Ovary (tissue), 3 donors: Measurements from ENCODE around the gene ITPRIPL2.

Experiments used
- EP300 ChIP-seq: sonication (generic); formaldehyde crosslinking; IDR thresholded peaks from one replicate; pipeline ENCODE4 v1.6.1; 2017; ENCODE audit warnings: antibody characterized with exemption
- POLR2A ChIP-seq: fragments of 450-650 bp; IDR thresholded peaks from one replicate; pipeline ENCODE4 v1.6.1; 2017; ENCODE audit warnings: antibody characterized with exemption, mild to moderate bottlenecking, moderate library complexity
- TF ChIP-seq, protein P1 (sequence below), 3 donors: fragments of 450-650 bp in 2 of 3; fragments of 200-600 bp in 1 of 3; IDR thresholded peaks; one replicate each; pipeline versions ENCODE4 v1.5.1 to v1.8.0; 2016 to 2022; ENCODE audit warnings: antibody characterized with exemption in 3 of 3, mild to moderate bottlenecking in 1 of 3
- donor health status: DM: no; HTN: no; CAD: no.

DNA sequence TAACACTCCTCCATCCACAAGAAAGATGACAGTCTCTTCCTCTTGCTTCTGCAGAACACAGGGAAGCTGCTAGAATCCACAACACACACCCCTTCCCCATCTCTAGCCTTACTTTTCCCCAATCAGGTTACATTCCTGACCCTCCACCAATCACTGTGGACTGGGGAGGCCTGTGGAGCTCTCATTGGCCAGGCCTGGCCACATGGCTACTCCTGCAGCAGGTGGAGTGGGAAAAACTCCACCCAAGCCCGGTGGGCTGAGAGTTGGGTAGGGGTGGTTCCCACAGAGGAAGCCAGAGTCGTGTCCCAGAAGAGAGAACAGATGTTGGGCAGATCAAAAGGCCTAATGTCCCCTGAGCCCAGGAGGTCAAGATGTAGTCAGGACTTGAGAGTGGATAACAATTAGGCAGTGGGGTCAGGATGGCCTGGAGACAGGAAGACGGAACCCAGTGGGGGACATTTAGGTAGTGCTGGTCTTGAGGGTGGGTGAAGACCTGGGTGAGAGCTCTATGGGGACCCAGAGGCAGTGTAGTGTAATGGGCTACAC is 24.3 kb upstream of the ITPRIPL2 start:
- TF ChIP-seq, protein P1, sequence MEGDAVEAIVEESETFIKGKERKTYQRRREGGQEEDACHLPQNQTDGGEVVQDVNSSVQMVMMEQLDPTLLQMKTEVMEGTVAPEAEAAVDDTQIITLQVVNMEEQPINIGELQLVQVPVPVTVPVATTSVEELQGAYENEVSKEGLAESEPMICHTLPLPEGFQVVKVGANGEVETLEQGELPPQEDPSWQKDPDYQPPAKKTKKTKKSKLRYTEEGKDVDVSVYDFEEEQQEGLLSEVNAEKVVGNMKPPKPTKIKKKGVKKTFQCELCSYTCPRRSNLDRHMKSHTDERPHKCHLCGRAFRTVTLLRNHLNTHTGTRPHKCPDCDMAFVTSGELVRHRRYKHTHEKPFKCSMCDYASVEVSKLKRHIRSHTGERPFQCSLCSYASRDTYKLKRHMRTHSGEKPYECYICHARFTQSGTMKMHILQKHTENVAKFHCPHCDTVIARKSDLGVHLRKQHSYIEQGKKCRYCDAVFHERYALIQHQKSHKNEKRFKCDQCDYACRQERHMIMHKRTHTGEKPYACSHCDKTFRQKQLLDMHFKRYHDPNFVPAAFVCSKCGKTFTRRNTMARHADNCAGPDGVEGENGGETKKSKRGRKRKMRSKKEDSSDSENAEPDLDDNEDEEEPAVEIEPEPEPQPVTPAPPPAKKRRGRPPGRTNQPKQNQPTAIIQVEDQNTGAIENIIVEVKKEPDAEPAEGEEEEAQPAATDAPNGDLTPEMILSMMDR (IDR thresholded peaks at IDR 0.05): no peak
- no peak for TF ChIP-seq EP300
- no peak for TF ChIP-seq POLR2A
